NCI-H2029 (cell line): ENCODE data around the gene EME1.
"Not testable (repeated sequence)": the region's sequence is repeated elsewhere in the genome, so short reads cannot be mapped to it uniquely, and the experiment has no call there.

Source experiments
- DNase-seq: peaks from one replicate; lab custom pipeline; 2025; lab: John Stamatoyannopoulos, UW

EME1 gene

DNA sequence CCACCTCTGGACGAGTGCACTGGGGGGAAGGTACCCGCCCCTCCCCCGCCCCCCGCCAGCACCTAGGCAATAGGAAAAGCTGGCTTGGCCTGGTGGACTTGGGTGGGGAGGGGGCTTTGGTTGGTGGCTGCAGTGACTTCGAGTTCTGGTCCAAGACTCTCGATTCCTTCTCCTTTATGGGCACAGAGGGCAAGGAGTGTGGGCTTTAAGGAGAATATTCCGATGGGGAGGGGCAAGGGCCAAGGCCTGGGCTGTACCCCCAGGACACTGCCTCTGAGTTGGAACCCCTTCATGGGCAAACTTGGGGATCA, 53.4 kb downstream of the EME1 start:
- no peak for DNase-seq

DNA sequence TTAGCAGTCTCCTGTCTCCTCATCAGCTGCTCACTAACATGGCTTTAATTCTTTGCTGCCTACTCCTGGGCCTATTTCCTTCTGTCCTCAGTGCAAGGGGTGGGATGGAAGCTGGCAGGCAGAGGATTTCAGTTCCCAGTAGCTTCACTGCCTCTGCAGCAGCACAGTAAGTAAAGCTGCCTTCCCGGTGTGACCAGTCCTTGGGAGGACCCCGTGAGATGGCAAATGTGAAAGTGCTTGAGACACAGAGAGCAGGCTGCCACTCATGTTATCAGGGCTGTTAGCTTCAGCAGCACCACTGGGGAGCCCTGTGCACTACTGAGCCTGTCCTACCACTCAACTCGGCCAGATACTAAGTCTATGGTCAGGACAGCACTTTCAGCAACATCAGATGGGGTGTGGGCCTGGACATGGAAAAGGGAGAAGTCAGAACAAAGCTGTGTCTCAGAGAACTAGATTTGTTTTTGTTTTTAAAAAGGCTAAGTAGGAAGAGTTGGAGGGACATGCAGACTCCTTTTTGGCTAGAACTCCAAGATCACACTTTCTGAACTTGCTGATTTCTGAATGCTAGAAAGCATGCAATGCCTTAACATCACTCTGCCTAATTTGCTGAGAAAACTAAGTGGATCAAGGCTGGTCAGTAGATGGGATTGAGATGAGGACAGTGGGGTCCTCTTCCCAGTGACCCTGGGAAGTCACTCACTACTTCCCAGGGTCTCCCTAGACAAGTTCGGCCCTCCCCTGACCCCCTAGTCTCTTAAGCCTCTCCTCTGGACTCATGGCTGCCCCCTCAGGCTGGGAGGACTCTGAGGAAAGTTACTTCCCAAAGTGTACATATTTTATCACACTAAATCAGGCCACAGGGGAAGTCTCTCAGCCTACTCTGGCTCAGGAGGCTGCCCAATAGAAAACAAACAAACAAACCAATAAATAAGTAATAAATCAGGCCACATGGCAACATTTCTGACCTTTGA, 54.1 kb downstream of the EME1 start:
- DNase-seq = no peak

GRCh38 chr17:50428126-50428525, 55.1 kb downstream of the EME1 start:
- DNase-seq = not testable (repeated sequence)

DNA sequence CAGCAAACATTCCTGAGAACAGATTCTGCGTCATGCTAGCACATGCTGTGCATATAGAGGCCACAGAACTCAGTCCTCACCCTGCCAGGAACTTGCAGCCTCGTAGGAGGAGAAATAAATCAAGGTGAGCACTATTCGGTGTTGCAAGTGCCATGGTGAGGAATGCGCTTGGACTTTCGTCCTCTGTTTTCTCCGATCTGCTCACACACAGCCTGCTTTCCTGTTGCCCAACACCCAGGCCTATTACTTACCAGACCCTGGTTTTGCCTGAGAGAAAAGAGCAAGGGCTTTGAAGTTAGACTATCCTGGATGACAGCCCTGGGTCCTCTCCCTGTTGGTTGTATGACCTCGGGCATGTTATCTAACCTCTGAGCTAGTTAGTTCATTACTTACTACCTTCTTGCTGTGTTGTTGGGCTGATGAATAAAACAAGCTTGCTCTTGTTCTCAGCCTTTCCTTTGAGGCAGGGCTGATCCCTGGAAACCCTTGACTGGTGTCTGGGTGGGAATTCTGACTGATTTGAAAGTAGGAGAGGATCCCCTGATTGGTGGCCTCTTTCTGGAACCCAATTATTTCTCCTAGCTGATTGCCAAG, 55.9 kb downstream of the EME1 start:
- DNase-seq = no peak

DNA sequence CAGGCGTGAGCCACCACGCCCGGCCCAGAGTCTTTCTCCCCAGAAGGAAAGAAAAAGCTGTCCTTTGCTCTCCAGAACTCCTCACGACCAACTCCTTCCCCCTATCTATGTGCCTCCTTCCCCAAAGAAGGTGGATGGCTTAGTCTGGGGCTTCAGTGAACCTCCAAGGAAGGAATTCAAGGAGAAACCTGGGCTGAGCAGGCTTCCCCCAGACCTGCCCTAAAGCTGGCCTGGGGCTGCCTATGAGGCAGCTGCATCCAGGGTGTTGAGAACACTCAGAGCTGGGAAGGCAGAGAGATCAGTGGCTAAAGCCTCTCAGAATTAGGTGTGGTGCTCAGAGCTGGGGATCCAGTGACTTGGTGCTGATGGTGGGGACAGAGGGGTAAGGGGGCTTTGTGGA, 56.8 kb downstream of the EME1 start:
- no peak for DNase-seq
